ENCODE measurements around the gene RAB3B. TPM values are rescaled to one million over a fixed set of nuclear protein-coding genes. Genes with fewer than 3 reads are reported as not detected.

RAB3B gene
- total RNA-seq, 1 donor from 2014 or later: not detected

- no peak for ATAC-seq (ENCODE audit: poor library complexity)
- intact Hi-C loops (cut with DNase I): no loop called here
- no peak for DNase-seq
Measured at GRCh38 chr1:51962486-51963356, 27.8 kb downstream of the RAB3B start.

DNA sequence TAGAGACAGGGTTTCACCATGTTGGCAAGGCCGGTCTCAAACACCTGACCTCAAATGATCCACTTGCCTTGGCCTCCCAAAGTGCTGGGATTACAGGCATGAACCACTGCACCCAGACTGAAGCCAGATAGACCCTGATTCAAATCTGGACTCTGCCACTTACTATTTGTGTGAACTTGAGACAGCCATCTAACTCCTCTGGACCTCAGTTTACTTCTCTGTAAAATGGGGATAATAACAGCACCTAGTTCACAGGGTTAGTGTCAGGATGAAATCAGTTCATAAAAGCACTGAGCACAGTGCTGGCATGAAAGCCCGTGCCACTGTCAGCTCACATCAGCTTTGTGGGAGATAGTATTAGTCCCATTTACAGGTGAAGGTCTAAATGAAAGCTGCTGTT is 28.5 kb downstream of the RAB3B start:
- DNase-seq (no peak), ATAC-seq (ENCODE audit: poor library complexity) (no peak)
- intact Hi-C loops (cut with DNase I): no loop called here

DNA sequence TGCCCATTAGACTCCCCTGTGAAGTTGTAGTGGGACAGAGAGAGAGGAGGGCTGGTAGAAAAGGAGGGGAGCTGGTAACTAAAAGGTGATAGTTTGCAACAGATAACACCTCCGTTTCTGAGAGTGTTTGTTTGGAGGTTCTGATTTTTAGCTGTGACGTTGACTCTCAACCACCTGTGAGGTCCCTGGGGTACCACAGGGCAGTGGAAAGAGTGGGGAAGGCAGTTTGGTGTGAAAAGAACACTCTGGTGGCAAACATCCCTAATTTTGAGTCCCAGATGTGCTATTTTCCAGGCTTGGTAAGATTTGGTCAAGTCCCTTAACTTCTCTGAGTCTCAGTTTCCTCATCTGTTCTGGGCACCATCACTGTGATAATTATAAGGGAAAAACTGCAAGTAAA is 29.3 kb downstream of the RAB3B start:
- ATAC-seq (ENCODE audit: poor library complexity): no peak
- intact Hi-C loops (cut with DNase I): no loop called here
- DNase-seq: no peak

DNA sequence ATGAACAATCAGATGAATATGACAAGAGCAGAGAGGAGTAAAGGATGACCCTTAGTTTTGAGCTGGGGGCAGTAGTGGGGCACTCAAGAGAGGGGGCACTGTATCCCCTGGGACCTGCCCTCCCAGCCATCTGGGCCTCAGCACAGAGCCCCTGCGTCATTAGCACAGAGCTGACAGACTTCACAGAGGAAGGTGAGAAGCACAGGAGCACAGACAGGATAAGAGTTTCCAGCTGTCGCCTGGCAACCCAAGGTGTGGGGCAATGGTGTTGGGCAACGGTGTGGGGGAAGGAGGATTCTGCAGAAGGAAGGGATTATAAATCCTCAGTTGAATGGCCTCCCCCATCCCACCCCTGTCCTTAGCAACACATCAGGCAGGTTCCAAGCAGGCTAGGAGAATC is 30.2 kb downstream of the RAB3B start:
- no peak for DNase-seq
- intact Hi-C loops (cut with DNase I): no loop called here
- no peak for ATAC-seq (ENCODE audit: poor library complexity)

GRCh38 chr1:51958824-51959223 is 31.7 kb downstream of the RAB3B start:
- intact Hi-C loops (cut with DNase I): no loop called here
- no peak for DNase-seq
- ATAC-seq (ENCODE audit: poor library complexity): no peak

GRCh38 chr1:51957618-51958017 is 32.9 kb downstream of the RAB3B start:
- ATAC-seq (ENCODE audit: poor library complexity) (no peak), DNase-seq (no peak)
- intact Hi-C loops (cut with DNase I): no loop called here

DNA sequence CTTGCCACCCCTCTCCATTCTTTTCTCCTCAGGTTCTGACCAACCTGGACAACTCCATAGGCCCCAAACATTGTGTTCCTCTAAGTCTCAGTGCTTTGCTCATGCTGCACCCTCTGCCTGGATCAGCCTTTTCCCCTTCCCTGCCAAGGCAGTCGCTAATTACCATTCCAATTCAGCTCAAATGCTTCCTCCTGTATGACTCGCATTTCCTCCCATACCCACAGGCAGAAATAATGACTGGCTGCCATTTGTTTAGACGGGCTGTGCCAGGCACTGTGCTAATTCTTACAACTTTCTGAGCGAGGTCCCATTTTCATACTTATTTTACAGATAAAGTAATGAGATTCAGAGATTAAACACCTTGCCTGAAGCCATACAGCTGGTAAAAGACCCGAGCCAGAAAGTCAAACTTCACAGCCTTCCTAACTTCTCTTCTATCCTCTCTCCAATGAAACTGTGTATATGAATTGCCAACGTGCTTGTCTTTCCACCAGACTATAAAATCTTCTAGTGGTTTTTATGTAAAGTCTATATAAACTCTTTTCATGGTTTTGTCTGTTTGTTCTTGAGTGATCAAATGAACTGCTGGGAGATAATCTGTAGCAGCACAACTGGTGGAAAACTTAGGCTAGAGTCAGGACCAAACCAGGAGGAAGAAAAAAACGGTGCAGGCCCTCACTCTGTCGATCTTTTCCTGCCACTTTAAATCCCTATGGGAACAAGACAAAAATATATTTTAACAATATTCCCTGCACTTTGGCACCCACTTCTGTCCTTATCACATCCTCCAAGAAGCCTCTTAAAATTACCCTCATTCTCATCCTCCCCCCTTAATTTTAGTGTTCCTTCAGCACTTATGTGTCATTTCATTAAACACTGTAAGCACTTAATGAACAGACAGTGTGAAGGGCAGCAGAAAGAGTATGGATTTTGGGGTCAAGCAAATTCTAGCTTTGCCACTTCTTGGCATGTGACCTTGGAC is 33.7 kb downstream of the RAB3B start:
- intact Hi-C loops (cut with DNase I): no loop called here
- DNase-seq (no peak), ATAC-seq (ENCODE audit: poor library complexity) (no peak)

GRCh38 chr1:51955797-51956527 is 34.5 kb downstream of the RAB3B start:
- no peak for DNase-seq
- intact Hi-C loops (cut with DNase I): no loop called here
- ATAC-seq (ENCODE audit: poor library complexity): no peak

GRCh38 chr1:51954783-51955182 is 35.7 kb downstream of the RAB3B start:
- intact Hi-C loops (cut with DNase I): no loop called here
- no peak for ATAC-seq (ENCODE audit: poor library complexity)
- DNase-seq: no peak

DNA sequence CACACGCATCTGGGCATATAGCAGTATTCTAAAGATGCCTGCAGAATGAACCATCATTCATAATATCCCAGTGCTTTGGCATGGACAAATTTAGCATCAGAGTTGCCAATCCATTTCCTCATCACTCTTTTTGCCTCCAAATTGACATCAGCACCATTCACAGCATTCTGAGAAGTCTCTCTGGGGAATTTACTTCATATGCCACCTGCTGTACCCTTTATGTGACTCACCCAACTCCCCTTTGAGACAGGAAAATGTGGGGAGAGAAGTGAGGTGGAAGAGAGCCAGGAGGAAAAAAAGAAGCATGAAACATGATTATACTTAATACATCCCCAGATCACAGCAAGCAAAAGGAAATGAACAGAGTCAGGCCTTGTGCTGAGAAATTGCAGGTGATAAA is 37.4 kb downstream of the RAB3B start:
- no peak for ATAC-seq (ENCODE audit: poor library complexity)
- intact Hi-C loops (cut with DNase I): no loop called here
- no peak for DNase-seq

DNA sequence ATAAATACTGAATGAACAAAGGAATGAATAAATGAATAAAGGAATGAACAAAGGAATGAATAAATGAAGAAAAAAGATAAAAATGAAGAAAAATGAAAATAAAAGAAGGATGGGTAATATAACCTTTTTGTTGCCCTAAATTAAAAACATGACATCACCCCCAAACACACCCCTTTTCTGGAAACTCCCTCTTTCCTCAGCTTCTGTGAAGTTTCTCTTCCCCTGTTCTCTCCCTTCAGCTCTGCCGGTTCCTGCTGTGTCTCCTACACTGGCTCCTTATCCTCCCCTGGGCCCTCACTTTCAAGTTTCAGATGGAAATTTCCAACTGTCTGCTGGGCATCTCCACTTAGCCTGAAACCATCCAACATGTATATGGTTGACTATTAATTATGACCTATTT is 37.9 kb downstream of the RAB3B start:
- intact Hi-C loops (cut with DNase I): no loop called here
- no peak for ATAC-seq (ENCODE audit: poor library complexity)
- DNase-seq: no peak

GRCh38 chr1:51950701-51951100 is 39.8 kb downstream of the RAB3B start:
- ATAC-seq (ENCODE audit: poor library complexity) (no peak), DNase-seq (no peak)
- intact Hi-C loops (cut with DNase I): no loop called here

GRCh38 chr1:51949014-51949702 is 41.3 kb downstream of the RAB3B start:
- intact Hi-C loops (cut with DNase I): no loop called here
- no peak for ATAC-seq (ENCODE audit: poor library complexity)
- DNase-seq: no peak

DNA sequence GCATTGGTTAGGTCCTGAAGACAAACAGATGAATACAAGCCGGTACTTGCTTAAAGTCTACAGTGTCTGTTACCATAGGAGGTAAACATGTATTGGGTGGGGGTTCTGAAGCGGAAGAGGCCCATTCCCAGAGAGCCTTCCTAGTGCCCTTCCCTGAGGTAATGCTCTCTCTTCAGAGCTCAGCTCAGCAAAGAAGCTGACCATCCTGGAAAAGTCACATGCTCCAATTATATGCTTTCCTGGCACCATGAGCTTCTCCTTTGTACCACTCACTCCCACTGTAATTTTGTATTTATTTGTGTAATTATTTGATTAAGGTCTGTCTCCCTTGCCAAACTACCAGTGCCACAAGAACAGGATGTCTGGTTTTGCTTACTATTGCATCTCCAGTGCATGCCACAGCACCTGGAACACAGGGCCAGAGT is 42.0 kb downstream of the RAB3B start:
- ATAC-seq (ENCODE audit: poor library complexity) (no peak), DNase-seq (no peak)
- intact Hi-C loops (cut with DNase I): no loop called here

GRCh38 chr1:51946300-51946699 is 44.2 kb downstream of the RAB3B start:
- intact Hi-C loops (cut with DNase I): no loop called here
- DNase-seq: no peak
- ATAC-seq (ENCODE audit: poor library complexity): no peak

DNA sequence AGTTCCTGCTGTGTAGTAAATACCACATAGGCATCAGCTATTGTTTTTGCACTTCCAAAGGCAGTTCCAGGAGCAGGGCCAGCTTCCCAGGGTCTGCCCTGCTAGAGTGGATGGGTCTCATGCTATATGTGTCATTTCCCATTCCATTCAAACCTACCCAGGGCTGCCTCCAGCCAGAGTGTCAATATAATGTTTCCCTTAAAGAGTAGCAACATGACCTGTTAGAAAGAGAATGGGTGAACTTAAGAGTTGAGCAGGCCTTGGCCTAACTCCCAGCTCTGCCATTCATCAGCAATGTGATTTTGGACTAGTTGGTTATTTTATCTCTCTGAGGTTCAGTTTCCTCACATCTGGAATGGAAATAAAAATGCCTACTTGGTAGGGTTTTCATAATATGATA is 44.9 kb downstream of the RAB3B start:
- intact Hi-C loops (cut with DNase I): no loop called here
- ATAC-seq (ENCODE audit: poor library complexity): no peak
- no peak for DNase-seq

DNA sequence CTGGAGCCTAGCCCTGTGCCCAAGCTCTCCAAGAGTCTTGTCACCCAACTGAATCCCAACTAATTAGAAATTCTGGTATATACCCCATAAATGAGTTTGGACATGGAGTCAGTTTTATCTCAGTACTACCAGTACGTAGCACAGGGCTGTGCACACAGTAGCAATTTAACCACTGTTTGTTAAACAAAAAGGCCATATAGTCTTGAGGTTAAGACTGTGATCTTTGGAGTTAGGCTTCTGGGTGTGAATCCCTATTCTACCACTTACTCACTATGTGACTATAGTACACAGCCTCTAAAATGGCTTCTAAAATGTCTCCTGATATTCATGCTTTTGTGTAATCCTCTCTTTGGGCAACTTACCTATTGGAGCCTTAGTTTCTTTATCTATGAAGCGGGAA is 48.2 kb downstream of the RAB3B start:
- DNase-seq (no peak), ATAC-seq (ENCODE audit: poor library complexity) (no peak)
- intact Hi-C loops (cut with DNase I): no loop called here

DNA sequence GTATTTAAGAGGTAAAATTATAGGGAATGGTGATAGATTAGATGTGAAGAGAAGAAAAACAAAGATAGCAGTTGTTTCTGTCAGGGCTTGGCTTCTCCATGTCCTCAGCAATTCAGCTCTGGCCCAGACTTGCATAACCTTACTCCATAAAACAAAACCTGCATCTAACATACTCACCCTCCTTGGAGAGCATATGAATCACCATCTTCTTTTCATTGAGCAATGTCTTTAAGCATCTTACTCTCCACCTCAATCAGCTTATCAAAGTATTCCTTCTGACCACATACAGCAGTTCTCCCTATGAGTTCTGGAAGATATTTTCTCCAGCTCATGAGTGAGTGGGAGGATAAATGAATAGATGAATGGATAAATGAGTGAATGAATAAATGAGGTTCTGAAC is 49.0 kb downstream of the RAB3B start:
- DNase-seq: no peak
- ATAC-seq (ENCODE audit: poor library complexity): no peak
- intact Hi-C loops (cut with DNase I): no loop called here

GRCh38 chr1:51937112-51937511 is 53.4 kb downstream of the RAB3B start:
- DNase-seq (no peak), ATAC-seq (ENCODE audit: poor library complexity) (no peak)
- intact Hi-C loops (cut with DNase I): no loop called here
